HCT116 (cell line): ENCODE measurements around the gene UBE2E1.

Source experiments
- CBX3 ChIP-seq: IDR thresholded peaks from 2 replicates; pipeline ENCODE4 v1.6.1; 2012; ENCODE audit warnings: low read depth
- CEBPB ChIP-seq: IDR thresholded peaks from 2 replicates; pipeline ENCODE4 v1.6.1; 2012; ENCODE audit warnings: low read depth
- CTCF ChIP-seq, 3 experiments: fragments of 200-600 bp in 1 of 3; sonication (generic) in 1 of 3; IDR thresholded peaks in 2 of 3; conservative IDR thresholded peaks in 1 of 3; 2 replicates each; pipeline ENCODE4 v1.5.1; 2012 to 2017; ENCODE audit warnings: low read depth in 2 of 3, low read length in 2 of 3, antibody characterized with exemption in 1 of 3, borderline replicate concordance in 1 of 3, control low read depth in 1 of 3, mild to moderate bottlenecking in 1 of 3, mixed read lengths in 1 of 3, mixed run types in 1 of 3, moderate library complexity in 1 of 3; ENCODE audit not compliant: insufficient read depth in 1 of 3
- EZH2 ChIP-seq: fragments of 200-600 bp; sonication (generic); IDR thresholded peaks from 2 replicates; pipeline ENCODE4 v1.6.1; 2017; ENCODE audit warnings: antibody characterized with exemption, mixed run types
- MAX ChIP-seq: IDR thresholded peaks from 2 replicates; pipeline ENCODE4 v1.6.1; 2012
- POLR2AphosphoS5 ChIP-seq: IDR thresholded peaks from 2 replicates; pipeline ENCODE4 v1.6.1; 2011; ENCODE audit warnings: mild to moderate bottlenecking, low read depth, low read length, moderate library complexity
- REST ChIP-seq: IDR thresholded peaks from 2 replicates; pipeline ENCODE4 v1.6.1; 2012; ENCODE audit warnings: low read depth
- TCF7L2 ChIP-seq: IDR thresholded peaks from 2 replicates; pipeline ENCODE4 v1.7.0; 2011; ENCODE audit warnings: borderline replicate concordance, inconsistent platforms; ENCODE audit not compliant: insufficient read depth, insufficient read length; ENCODE audit errors: extremely low read depth
- YY1 ChIP-seq: IDR thresholded peaks from 2 replicates; pipeline ENCODE4 v1.6.1; 2011; ENCODE audit warnings: low read length, low read depth, moderate library complexity, mild to moderate bottlenecking; ENCODE audit not compliant: insufficient replicate concordance; ENCODE audit errors: extremely low read depth

DNA sequence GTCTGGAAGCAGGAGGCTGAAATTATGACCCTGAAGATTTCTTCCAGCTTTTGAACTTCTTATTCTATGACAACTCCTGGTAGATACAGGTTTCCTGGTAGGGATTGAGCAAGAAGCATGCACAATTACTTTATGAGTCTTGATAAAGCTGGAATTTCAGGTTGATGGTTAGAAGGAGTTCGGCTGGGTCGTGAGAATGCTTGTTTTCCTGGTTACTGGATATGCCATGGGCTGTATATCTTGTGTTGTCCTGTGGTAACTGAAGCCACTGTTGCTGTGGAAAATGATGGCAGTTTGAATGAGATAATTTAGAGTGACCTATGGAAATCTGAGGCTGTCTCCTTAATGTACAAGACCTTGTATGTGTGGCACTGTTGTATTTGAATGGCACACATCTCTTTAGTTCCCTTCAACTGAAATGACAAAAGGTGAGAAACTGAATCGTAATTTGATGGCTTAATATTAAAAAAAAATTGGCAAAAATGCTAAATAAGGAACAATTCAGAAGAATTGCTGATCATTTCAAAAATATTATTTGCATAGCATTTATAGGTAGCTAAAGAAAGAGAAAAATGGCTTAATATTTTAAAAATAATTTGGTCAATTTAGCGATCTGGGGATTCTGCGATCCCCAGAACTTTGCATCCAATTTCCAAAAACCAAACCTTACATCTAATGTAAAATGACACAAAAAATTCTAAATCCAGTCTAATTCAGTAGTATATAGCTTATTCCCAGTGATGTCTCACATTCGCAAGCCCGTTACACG, 1.1 kb upstream of the UBE2E1 start:
- TF ChIP-seq POLR2AphosphoS5 (no peak), CTCF (IDR thresholded peaks at IDR 0.05 in 2 of 3, conservative IDR thresholded peaks at IDR 0.05 in 1 of 3; ENCODE audit: borderline replicate concordance in 1 of 3, insufficient read depth in 1 of 3, low read depth in 2 of 3, low read length in 2 of 3) (no peak), EZH2 (no peak), CEBPB (0 out of 2 replicates have a peak, but pooled peaks have one; percentile 13), REST (no peak), TCF7L2 (no peak), CBX3 (no peak), MAX (no peak), YY1 (no peak)
